COR-L47 (cell line): Measurements from ENCODE around the gene ANO2.

Experiments used
- DNase-seq: peaks from one replicate; lab custom pipeline; 2025; lab: John Stamatoyannopoulos, UW

The ANO2 gene

DNA sequence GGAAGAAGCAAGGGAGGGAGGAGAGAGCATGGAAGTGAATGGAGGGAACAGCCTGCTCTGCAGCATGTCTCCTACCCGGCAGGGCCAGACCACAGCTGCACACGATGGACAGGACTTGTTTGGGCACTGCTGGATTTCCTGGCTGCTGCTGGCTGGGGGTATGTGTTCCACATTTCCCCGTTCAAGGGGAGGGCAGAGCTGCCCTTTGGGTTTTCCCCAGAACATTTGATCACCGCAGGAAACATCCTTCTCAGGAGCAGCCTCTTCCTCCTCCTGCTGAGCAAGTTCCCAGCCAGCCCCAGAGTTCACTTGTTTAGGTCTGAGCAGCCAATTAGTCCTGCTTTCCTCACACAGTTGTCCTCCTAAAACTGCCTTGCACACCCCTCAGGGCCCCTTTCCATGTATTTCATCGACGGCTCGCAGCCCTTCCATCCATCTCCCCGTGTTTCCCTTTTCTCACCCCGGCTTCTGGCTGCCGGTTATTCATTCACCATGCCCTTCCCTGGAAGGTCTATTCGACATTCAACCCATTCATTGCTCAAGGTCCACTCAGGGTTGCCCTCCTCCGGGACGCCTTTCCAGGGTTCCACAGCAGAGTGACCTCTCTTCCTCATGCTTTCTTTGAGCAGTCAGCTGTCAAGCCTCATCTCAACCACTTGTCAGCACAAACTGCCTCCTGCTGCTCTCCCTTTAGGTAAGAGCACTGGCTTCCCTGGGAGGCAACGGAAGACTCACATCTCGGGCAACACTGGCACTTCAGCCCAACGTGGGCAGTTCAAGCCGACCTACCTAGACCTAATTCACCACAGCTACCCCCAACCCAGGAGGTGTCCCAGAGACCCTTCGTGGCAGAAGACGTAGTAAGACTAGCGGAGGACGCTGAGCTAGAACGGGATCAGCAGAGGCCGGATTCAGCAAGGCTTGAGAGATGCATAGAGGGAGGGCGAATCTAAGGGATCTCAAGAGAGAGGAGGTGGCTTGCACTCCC, 20.1 kb upstream of the ANO2 start:
- DNase-seq, result no peak

DNA sequence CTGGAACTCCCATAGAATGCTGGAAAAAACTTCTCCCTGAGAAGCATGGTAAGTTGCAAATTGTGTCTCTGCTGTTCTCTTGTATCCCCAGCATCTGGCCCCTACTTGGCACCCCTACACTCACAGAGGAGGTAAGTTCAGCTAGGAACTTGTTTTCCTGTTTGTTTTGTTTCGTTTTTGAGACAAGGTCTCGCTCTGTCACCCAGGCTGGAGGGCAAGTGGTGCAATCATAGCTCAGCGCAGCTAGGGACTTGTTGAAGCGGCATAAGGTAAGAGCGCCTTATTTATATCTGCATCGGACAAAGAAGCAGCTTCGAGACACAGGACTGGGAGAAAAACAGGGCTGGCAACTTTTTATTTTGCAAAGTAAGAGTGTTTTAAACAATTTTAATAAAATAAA, 18.5 kb upstream of the ANO2 start:
- no peak for DNase-seq

DNA sequence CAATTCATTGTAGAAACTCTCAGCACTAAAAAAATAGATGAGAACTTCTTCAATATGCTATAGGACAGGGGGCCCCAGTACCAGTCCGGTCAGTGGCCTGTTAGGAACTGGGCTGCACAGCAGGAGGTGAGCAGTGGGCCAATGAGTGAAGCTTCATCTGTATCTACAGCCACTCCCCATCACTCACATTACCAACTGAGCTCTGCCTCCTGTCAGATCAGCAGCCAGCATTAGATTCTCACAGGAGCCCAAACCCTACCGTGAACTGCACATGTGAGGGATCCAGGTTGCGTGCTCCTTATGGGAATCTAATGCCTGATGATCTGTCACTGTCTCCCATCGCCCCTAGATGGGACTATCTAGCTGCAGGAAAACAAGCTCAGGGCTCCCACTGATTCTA, 15.7 kb upstream of the ANO2 start:
- DNase-seq, result no peak

DNA sequence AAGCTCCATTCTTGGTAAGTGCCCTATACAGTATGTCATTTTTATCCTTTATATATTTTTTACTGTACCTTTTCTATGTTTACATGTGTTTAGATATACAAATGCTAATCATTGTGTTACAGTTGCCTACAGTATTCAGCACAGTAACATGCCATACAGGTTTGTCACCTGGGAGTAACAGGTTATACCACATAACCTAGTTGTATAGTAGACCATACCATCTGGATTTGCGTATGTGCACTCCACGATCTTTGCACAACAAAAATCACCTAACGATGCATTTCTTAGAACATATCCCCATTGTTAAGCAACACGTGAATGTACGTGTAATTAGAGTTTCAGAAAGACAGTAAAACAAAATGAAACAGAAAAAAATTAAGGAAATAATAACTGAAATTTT, 11.9 kb upstream of the ANO2 start:
- DNase-seq, result no peak

DNA sequence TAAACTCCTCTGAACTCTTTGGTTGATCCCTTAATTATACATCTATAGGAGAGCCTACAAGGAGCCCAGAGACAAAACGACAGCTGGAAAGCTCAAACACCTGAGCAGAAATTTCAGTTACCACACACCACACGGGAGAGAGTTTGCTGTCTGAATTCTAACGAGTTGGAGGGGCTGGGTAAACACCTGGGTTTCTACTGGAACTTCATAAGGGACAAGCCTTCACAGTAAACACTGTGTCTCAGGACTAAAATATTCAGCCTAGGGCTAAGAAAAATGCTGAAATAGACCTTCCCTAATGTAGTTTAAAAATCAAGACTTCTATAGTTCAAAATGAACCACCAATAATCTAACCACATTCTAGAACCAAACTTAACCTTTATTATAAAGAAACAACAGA, 9.6 kb upstream of the ANO2 start:
- no peak for DNase-seq

DNA sequence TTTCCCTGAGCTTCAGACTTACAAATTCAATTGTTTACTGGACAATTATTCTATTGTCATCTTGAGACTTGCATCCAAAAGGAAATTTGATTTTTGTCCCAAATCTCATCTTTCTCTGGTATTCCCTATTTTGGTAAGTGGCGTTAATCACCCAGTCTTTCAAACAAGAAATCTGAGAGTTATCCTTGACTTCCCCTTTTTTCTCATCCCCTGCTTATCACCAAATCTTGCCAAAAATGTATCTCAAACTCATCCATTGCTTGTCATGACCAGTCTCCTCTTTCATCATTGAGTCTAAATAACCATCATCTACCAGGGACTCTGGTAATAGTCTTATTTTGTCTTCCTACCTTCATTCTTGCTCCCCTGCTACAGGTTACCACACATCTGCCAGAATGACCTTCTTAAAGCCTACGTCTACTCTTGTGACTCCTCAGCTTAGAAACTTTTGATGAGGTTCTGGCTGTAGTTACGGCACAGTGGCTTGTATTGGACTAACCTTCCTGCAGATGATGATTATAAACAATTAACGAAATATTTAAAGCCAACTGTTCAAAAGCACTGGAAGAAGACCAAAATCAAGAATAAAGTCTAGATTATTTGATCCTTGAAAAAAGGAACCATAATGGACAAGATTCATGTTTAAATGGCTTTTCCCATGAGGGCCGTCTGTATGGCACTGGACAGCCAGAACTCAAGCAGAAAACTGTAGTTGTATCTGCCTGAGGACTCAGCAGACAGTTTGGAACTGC, 9.0 kb upstream of the ANO2 start:
- no peak for DNase-seq

DNA sequence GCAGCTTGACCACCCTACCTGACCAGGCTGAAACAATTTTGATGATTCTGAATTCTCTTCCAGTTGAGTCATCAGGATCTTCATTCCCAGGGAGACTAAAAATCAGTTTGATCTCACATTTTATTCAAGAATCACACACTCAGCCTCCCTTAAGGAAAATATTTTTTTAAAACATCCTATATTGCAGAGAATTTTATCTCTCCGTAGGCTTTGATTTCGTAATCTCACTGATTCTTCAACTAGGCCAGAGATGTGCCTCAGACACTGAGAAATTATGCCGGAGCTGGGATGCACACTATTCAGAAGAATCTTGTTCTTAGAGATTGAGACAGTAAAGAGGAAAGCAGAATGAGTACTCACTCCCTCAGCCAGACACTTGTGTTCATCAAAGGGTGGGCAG, 7.0 kb upstream of the ANO2 start:
- DNase-seq, result no peak

DNA sequence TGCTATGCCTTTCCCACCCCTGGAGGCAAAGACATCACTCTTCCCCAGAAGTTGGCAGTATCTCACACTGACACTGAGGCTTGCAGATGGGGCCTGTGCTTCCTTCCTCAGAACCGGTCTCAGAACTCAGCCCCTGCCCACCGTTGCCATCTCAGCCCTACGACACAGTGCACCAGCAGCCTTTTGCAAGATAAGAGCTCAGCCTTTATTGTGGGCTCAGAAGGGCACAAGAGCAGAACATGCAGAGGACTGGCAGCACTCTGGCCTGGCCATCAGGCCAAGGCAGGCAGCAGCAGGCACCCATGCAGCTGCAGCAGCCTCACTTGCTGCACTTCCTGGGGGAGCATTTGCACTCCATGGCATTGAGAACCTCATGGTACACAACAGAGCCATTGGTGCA, 3.6 kb upstream of the ANO2 start:
- no peak for DNase-seq

DNA sequence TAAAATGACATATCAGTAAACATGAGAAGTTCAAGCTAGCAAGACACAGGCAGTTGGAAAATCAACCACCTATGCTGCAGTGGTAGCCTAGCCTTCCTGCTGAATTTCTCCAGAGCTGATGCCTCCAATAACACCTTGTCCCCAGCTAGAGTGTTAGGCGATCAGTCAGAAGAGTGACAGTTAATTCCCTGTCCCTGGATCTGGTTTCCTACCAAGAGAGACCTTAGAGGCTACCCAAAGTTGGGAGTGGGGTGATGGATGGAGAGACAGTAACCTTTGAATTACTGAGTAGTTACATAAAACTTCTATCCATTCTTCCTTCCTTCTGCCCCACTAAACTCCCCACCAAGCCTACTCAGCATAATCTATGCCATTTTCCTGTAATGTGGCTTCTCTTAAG, 1.9 kb upstream of the ANO2 start:
- DNase-seq, result no peak

DNA sequence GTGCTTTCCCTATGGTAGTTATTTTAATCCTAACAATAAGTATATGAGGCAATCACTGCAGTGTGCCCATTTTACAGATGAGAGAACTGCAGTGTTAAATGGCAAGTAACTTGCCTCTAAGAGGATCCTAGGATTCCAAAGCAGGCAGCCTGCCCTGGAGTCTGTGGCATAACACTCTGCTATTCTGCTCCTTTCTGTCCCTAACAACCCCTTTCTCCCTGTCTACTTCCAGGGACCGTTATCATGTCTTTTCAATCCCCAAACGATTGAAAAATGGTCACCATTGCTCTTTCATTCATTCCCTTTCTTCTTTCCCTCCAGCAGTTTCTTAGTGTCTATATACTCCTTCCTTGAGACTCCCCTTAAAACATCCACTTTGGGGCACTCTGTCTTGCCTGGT, 1.3 kb upstream of the ANO2 start:
- no peak for DNase-seq

DNA sequence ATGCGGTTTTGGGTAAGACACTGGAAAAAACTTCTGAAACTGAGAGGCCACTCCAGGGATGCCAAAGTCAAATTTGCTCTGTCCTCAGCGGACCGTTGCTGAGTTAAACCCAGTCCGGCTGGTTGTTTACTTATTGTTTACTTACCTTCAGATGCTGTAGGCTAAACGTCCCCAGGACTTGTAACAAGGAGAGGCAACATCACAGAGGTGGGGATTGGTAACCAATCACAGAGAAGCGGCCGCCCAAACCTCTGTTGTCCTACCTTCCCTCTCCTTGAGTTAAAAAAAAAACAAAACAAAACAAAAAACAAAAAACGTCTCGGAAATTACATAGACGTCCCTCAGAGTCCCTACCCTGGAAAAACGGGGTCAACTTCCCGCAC, 380 bp downstream of the ANO2 start:
- no peak for DNase-seq

DNA sequence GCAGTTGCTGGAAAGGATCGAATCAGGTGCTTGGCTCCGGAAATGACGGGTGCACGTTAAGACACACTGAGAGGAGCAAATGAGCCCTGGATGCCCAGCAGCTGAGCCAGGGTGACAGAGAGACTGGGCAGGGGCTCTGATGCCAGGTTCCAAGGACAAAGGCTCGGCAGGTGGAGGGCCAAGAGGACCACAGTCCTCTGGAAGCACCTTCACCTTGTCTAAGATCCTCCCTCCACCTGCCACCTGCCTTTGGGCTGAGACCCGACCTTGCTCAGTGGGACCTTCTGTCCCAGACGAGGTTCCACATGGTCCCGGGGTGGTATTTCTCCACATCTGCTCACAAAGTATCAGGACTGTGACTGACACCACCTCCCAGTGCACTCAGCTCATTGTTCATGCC, 1.0 kb downstream of the ANO2 start:
- no peak for DNase-seq

DNA sequence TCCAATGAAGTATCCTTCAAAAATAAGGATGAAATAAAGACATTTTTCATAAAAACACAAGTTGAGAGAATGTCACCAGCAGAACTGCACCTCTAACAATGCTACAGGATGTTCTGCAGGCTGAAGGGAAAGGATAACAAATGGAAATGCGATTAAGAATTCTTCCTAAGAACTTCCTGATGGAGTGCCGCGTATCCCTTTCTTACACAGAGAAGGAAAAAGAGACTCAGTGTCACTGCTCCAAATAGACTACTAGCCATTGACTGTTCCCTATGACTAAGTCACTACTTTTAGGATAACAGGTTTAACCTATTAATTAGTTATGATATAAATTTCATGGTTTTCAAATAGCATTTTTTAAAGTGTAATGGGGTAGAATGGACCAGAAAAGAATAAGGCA, 3.2 kb downstream of the ANO2 start:
- no peak for DNase-seq

DNA sequence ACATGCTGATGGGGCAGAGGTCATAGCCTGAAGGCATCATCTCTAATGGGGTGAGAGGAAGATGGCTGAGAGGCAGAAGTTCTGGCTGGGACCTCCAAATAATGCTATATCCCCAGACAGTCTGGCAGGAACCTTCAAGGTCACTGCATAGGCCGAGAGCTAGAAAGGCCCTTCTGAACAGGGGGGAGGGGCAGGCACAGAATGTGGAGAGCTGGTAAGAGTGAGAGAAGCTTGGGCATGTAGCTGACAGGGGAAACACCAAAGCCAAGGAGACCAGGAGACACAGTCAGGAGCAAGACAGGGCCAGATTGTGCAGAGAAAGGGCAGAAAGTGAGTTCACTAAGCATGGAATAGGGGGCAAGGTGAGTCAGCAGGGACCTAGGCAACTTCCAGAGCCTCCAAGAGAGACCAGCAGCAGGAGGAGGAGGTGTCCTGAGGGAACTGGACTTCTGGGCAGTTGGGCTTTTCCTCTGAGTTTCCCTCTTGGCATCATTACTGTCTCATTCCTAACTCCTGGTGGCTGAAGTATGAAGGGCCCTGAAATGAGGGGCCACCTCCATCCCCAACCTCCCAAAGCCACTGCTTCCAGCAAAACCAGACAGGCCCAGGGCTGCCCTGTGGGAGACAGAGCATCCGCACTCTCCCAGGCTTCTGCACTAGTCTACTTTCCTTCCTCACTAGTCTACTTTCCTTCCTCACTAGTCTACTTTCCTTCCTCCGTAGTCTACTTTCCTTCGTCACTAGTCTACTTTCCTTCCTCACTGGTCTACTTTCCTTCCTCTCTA, 17.1 kb downstream of the ANO2 start:
- no peak for DNase-seq

DNA sequence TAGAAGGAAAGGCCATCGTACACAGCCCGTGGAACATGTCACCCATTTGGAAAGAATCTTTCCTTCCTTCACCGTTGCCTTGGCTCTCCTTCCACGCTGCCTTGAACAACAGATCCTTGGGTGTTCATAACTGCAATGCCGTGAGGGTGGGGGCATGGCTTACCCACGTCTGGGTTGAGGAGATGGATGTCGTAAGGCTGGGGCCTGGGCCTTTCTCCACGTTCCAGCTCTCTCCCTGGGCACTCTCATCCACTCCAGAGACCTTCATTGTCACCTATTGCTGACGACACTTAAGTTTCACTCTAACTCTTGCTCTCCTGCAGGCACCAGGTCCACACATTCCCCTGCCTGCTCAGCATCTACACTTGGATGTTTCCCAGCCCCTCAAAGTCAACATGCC, 19.4 kb downstream of the ANO2 start:
- DNase-seq, result no peak

DNA sequence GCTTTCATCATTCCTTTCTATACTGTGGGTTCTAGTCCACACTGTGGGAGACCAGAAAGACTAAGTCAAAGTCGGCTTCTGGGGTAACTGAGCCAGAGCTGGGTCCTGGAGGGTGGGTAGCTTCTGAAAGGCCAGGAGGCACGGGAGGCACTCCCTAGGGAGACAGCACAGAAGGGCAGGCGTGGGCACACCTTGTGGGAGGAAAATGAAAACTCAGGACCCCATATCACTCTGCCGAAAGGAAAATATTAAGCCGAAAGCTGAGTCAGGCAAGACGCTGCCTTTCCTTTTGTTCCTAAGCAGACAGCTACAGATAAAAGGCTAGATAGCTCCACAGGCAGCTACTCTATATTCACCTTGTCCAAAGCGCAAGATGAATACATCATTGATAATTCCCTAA, 20.7 kb downstream of the ANO2 start:
- no peak for DNase-seq

DNA sequence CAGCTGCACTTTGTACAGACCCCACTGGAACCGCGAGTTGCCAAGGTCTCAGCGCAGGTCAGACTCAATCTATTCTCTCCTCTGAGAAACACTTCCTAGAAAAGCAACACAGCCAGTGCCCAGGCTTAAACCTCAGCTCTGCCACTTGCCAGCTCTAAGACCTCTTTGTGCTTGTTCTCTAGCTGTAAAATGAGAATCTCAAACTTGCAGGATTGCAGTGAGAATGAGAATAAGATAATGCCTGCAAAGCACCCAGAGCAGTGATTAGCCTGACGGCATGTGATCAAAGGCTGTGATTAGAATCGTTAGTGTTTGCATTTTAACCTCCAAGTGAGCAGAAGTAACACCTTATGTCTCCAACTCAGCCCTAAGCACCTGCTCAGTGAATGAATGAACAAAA, 21.3 kb downstream of the ANO2 start:
- no peak for DNase-seq

DNA sequence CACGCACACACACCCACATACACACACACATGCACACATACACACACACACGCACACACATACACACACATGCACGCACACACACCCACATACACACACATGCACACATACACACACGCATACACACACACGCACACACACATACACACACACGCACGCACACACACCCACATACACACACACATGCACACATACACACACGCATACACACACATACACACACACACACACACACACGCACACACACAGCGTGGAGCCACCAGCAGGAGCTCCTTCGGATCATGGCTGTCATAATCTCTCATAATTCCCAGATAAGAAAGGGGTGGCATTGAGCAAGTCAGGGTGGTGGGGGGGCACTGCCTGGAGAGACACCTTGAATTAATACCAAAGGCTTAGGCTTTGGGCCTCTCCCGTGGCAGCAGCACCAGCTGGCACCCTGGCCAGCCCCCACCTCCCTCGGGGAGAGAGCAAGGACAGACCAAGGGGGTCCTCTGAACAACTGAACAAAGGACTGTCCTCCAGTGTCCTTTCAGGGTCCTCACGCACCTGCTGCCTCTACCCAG, 21.9 kb downstream of the ANO2 start:
- no peak for DNase-seq

DNA sequence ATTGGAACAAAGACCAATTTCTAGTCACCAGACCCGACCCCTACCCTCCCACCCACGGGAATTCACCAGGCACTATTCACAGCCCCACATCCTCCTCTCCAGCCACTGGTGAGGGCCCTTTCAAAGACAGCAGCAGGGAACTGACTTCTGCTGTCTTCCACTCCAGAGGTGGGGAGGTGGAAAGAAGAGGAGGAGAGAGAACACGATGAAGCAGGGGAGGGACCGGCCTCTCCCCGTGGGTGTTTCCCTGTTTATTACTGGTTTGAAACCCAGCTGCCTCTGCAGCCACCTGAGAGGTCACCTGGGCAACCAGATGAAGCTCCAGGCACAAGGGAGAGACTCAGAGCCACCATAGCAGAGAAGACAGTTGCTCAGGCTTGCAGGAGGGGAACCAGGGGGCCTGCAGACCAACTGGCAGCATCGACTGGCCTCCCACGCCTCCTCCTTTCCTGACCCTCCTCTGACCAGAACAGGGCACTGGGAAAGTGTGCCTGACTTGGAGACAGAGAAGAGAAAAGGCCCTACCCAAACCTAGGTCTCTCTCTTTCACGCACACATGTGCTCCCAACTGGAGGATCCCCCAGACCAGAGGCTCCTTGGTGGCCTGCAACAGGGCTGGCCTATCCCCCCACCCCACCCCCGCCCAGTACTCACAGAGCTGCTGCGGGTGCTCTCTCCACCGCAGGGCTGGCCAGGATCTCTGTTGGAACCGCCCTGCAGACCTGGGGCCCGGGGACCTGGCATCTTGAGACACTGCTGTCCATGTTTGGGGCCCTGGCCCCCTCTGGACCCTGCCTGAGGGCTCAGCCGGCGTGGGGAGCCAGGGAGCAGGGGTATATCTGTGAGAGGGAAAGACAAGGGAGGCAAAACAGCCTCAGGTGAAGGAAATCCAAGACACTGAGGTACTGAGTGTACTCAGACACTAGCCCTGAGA, 22.8 kb downstream of the ANO2 start:
- no peak for DNase-seq

DNA sequence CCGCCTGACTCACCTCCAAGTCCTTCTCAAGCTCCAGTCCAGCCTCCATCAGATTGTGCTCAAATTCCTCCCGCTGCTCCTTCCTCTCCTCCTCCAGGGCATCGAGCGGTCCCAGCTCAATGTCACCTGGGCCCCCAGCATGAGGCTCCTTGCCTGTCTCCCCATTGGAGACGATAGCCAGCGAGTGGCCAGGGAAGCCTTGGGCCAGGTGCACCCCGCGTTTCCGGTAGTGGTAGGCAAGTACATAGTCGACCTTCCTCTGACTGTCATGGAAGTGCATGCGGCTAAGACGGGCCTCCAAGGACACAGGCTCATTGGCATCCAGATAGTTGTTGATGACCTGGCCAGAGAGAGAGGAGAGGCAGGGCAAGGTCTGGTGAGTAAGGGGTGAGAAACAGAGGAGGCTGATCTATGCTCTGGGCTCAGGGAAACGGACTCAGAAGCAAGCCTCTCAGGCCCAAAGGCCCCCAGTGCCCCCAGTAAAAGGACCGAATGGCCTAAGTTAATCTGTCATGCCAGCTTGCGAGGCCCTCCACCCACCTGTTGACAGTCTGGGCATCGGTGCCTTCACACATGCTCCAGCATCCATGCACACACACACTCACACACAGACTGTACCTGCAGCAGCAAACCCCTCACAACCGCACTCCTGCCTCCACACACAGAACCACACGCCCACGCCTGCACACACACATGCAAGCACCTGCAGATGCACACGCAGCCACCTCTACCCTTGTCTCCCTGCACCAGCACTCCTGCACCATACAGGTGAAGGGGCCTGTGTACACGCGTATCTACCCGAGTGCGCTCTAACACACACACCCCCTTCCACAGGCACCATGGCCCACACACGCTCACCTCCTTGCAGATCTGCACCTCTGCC, 23.8 kb downstream of the ANO2 start:
- DNase-seq, result no peak
